BLaER1 treated with 17β-estradiol and CSF1 and Interleukin-3, amounts not matched to agents 10 nM and 100 nM (cell line): ENCODE measurements around the gene PAPOLB.
A peak's percentile ranks its signal among the peaks of the same experiment; 100 is the strongest.

ENCODE experiments used
- H3K27ac ChIP-seq, 11 experiments: shearing (Covaris generic); formaldehyde crosslinking; 2 replicates each; pipeline ENCODE4 v1.8.1; 2022
- H3K27me3 ChIP-seq, 11 experiments: shearing (Covaris generic); formaldehyde crosslinking; 2 replicates each; pipeline ENCODE4 v1.8.1; 2022
- H3K36me3 ChIP-seq, 11 experiments: shearing (Covaris generic); formaldehyde crosslinking; 2 replicates each; pipeline ENCODE4 v1.8.1; 2022
- H3K4me1 ChIP-seq, 10 experiments: shearing (Covaris generic); formaldehyde crosslinking; 2 replicates each; pipeline ENCODE4 v1.8.1; 2022
- H3K4me2 ChIP-seq, 11 experiments: shearing (Covaris generic); formaldehyde crosslinking; 2 replicates each; pipeline ENCODE4 v1.8.1; 2022
- H3K4me3 ChIP-seq, 10 experiments: shearing (Covaris generic); formaldehyde crosslinking; 2 replicates each; pipeline ENCODE4 v1.8.1; 2022
- H3K9ac ChIP-seq, 11 experiments: shearing (Covaris generic); formaldehyde crosslinking; 2 replicates each; pipeline ENCODE4 v1.8.1; 2022
- H3K9me3 ChIP-seq, 11 experiments: shearing (Covaris generic); formaldehyde crosslinking; replicated peaks in 1 of 11; 2 replicates each; pipeline ENCODE4 v1.8.1; 2022
- H4K20me1 ChIP-seq, 11 experiments: shearing (Covaris generic); formaldehyde crosslinking; 2 replicates each; pipeline ENCODE4 v1.8.1; 2022
- Cebpa-rat ChIP-seq, 11 experiments: shearing (Covaris generic); IDR thresholded peaks; 2 replicates each; pipeline ENCODE4 v1.8.1; 2022

PAPOLB gene

GRCh38 chr7:4819560-4820404 lies 42.0 kb downstream of the PAPOLB start:
- Histone ChIP-seq H4K20me1 (peaks cover 0 to 7% (median 0%) of the 10 kb centered on the region in 11 experiments; a peak in 2 of 22 replicates), H3K27me3 (peaks cover 0 to 36% (median 0%) of the 10 kb centered on the region in 11 experiments; a peak in 6 of 22 replicates), H3K27ac (peak overlapping the region in 8 of 11 experiments; percentile 17 to 53 (median 30); a peak in 12 of 22 replicates), H3K9me3 (no peaks in the 10 kb centered on the region), H3K9ac (peak overlapping the region in 8 of 11 experiments; percentile 6 to 68 (median 42); a peak in 14 of 22 replicates), H3K36me3 (no peaks in the 10 kb centered on the region), H3K4me2 (peak overlapping the region; percentile 70 to 98 (median 92)), H3K4me3 (peak overlapping the region in 9 of 10 experiments; percentile 1 to 55 (median 22); a peak in 13 of 20 replicates), H3K4me1 (peaks cover 40 to 94% (median 85%) of the 10 kb centered on the region in 10 experiments)
- no peak for TF ChIP-seq Cebpa-rat (IDR thresholded peaks at IDR 0.05)

DNA sequence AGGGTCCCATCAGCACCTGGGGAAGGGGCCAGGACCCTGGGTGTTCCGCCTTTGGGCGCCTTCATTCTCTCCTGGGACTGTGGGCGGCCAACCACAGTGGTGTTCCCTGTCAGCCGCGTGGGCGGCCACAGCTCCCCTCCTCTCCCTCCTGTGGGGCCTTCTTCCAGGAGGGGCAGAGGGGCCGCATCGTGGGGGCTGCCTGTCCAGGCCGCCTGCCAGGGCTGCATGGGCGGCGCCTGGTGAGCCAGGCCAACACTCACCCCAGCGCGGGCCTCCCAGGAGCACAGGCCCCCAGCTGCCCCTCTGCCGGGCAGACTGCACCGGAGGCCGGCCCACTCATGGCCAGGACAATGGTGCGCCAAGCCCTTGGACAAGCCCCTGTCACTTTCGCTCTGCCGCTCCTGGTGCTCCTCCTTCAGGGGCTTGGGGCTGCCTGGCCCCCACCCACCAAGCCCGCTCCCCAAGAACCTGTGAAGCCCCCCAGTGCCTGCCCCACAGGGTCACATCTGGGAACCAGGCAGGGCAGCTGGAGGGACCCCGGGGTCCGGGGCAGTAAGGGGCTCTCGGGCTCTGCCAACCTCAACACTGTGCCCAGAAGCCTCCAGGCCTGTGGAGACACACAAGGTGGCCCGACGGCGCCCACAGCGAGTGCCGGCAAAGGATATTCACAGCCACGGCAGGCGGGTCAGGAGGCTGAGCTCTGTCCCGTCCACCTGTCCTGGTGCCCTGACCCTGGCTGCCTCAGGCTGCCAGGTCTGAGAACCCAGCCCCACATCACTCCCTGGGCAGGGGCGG lies 43.6 kb downstream of the PAPOLB start:
- no peak for TF ChIP-seq Cebpa-rat (IDR thresholded peaks at IDR 0.05)
- H3K27ac ChIP-seq = peak overlapping the region in 5 of 11 experiments; percentile 11 to 38 (median 32); a peak in 6 of 22 replicates
- peak overlapping the region; percentile 82 to 98 (median 92) for H3K4me2 ChIP-seq
- H3K4me3 ChIP-seq = peak overlapping the region in 3 of 10 experiments; percentile 5 to 25 (median 9); a peak in 2 of 20 replicates
- peak overlapping the region in 9 of 11 experiments; percentile 16 to 64 (median 42); a peak in 14 of 22 replicates for H3K9ac ChIP-seq
- peaks cover 0 to under 1% (median 0%) of the 10 kb centered on the region in 11 experiments; a peak in 1 of 22 replicates for H3K9me3 ChIP-seq
- peaks cover 0 to 52% (median 0%) of the 10 kb centered on the region in 11 experiments; a peak in 6 of 22 replicates for H3K27me3 ChIP-seq
- peaks cover 56 to 96% (median 90%) of the 10 kb centered on the region in 10 experiments for H3K4me1 ChIP-seq
- peaks cover 0 to 7% (median 0%) of the 10 kb centered on the region in 11 experiments; a peak in 1 of 22 replicates for H4K20me1 ChIP-seq
- no peaks in the 10 kb centered on the region for H3K36me3 ChIP-seq

DNA sequence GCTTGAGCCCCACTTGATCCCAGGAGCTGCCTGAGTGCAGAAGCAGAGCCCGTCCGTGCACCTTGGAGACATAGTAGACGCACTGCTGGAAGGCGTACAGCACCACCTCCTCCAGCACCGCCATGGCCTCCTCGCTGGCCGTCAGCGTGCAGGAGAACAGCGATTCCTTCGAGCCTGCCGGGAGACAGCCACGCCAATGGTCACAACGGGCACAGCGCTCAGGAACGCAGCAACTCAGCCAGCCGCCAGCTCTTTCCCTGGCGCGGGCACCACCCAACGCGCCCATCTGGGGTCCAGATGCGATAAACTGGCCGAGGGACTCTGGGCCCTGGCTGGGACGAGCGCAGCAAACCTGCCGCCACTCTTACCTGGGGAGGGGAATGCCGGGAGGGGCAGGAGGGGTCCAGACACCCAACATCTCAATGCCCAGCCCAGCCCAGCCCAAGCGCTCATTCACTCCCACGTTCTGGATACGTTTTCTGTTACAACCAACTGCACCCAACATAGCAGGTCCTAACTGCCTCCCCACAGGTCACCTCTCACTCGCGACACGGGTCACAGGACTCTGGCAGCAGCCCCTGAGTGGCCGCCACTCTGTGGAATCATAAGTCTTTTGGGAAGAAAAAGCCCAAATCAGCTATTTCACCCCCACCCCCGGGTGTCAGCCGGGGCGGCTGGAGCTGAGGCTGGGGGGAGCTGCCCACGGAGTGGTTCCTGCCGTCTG lies 44.5 kb downstream of the PAPOLB start:
- Histone ChIP-seq H3K4me1 (peaks cover 60 to 97% (median 90%) of the 10 kb centered on the region in 10 experiments), H3K4me3 (peak overlapping the region in 2 of 10 experiments; percentile 9 to 25; a peak in 2 of 20 replicates), H3K9ac (peak overlapping the region in 8 of 11 experiments; percentile 16 to 64 (median 42); a peak in 12 of 22 replicates), H3K36me3 (no peaks in the 10 kb centered on the region; a peak in 1 of 22 replicates), H4K20me1 (peaks cover 0 to 7% (median 0%) of the 10 kb centered on the region in 11 experiments; a peak in 1 of 22 replicates), H3K4me2 (peak overlapping the region; percentile 82 to 98 (median 92)), H3K27me3 (peaks cover 0 to 52% (median 0%) of the 10 kb centered on the region in 11 experiments; a peak in 6 of 22 replicates), H3K27ac (peak overlapping the region in 4 of 11 experiments; percentile 22 to 38 (median 33); a peak in 4 of 22 replicates), H3K9me3 (peaks cover 0 to 9% (median 7%) of the 10 kb centered on the region in 11 experiments; a peak in 16 of 22 replicates)
- no peak for TF ChIP-seq Cebpa-rat (IDR thresholded peaks at IDR 0.05)

DNA sequence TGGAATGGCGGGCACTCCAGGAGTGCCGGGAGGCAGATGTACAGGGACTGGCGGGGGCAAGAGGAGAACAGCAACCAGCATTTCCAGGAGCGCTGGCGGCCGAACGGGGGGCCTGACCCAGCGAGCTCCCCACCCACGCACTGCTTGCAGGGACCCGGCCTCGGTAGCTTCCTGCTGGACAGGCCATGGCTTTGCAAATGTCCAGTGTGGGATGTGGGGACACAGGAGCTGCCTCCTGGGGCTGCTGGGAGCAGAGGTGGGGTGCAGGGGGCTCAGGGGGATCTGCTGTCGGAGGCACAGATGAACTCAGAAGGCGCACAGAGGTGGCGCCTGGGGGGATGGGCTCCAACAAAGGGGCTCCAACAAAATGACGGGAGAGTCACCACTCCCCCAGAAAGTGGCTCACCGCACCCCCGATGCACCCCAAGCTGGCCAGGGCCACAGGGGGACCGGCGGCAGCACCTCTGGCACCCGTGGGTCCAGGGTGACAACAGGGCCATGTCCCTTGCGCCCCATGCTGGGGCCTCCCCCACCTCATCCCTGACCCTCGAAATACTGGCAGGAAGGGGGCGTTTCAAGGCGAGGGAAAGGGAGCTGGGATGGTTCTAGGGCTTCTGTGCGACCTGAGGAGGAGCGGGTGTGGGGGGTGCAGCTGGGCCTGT lies 45.3 kb downstream of the PAPOLB start:
- Histone ChIP-seq H4K20me1 (peaks cover 0 to 7% (median 0%) of the 10 kb centered on the region in 11 experiments; a peak in 1 of 22 replicates), H3K4me1 (peaks cover 60 to 99% (median 91%) of the 10 kb centered on the region in 10 experiments), H3K27ac (no peak overlapping the region), H3K27me3 (peaks cover 0 to 52% (median 0%) of the 10 kb centered on the region in 11 experiments; a peak in 6 of 22 replicates), H3K36me3 (no peaks in the 10 kb centered on the region; a peak in 1 of 22 replicates), H3K9ac (0 out of 22 replicates have a peak overlapping the region, but pooled peaks of 1 of the 11 experiments have one; percentile 18), H3K4me3 (no peak overlapping the region), H3K9me3 (peaks cover 0 to 13% (median 9%) of the 10 kb centered on the region in 11 experiments; a peak in 16 of 22 replicates), H3K4me2 (peak overlapping the region in 9 of 11 experiments; percentile 86 to 98 (median 94); a peak in 16 of 22 replicates)
- no peak for TF ChIP-seq Cebpa-rat (IDR thresholded peaks at IDR 0.05)

DNA sequence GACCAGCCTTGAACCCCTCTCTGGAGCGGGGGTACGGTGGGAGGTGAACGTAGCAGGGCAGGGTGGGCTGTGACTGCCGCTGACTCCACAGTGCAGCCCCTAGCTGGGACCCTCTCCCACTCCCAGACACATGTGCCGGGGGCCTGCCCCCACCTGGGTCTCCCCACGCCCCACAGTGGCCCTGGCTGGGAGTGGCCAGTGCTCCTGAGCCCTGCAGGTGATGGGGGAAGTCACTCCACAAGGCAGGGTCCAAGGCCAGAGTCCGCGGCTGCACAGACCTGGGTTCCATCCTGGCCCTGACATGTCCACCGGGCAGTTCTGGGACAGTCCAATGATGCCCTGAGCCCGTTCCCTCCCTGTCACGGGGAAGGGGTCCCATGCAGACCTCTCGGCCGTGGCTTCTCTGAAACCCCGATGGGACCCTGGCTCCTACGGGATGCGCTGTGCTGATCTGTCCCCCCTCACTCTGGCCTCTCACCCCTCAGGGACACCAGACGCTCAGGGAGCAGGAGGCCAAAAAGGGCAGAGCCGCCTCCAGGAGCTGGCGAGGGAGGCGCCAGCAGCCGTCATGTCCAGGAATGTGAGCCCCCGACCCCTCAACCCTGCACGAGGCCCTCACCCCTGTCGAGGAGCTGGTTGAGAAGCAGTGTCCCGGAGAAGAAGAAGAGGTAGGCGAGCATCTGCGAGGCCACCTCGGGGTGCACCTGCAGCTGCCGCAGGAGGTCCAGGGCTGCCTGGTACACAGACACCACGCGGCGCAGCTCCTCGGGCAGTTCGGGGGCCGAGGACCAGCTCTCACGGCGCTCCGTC lies 46.0 kb downstream of the PAPOLB start:
- H3K9me3 ChIP-seq = peaks cover 0 to 13% (median 9%) of the 10 kb centered on the region in 11 experiments; a peak in 16 of 22 replicates
- peaks cover 60 to 100% (median 96%) of the 10 kb centered on the region in 10 experiments for H3K4me1 ChIP-seq
- H3K27ac ChIP-seq = no peak overlapping the region
- H3K4me2 ChIP-seq = peak overlapping the region in 10 of 11 experiments; percentile 69 to 98 (median 93); a peak in 19 of 22 replicates
- no peaks in the 10 kb centered on the region; a peak in 1 of 22 replicates for H3K36me3 ChIP-seq
- TF ChIP-seq Cebpa-rat (IDR thresholded peaks at IDR 0.05) = no peak
- peaks cover 0 to 52% (median 0%) of the 10 kb centered on the region in 11 experiments; a peak in 6 of 22 replicates for H3K27me3 ChIP-seq
- peaks cover 0 to 7% (median 0%) of the 10 kb centered on the region in 11 experiments; a peak in 1 of 22 replicates for H4K20me1 ChIP-seq
- H3K4me3 ChIP-seq = no peak overlapping the region
- H3K9ac ChIP-seq = peak overlapping the region in 1 of 11 experiments; percentile 18; a peak in 1 of 22 replicates

GRCh38 chr7:4815121-4815520 lies 46.7 kb downstream of the PAPOLB start:
- peaks cover 58 to 100% (median 96%) of the 10 kb centered on the region in 10 experiments for H3K4me1 ChIP-seq
- no peaks in the 10 kb centered on the region; a peak in 1 of 22 replicates for H3K36me3 ChIP-seq
- peaks cover 0 to 13% (median 9%) of the 10 kb centered on the region in 11 experiments; a peak in 16 of 22 replicates for H3K9me3 ChIP-seq
- H3K9ac ChIP-seq = peak overlapping the region in 1 of 11 experiments; percentile 26; a peak in 2 of 22 replicates
- no peak for TF ChIP-seq Cebpa-rat (IDR thresholded peaks at IDR 0.05)
- no peak overlapping the region for H3K4me3 ChIP-seq
- H4K20me1 ChIP-seq = peaks cover 0 to 7% (median 0%) of the 10 kb centered on the region in 11 experiments; a peak in 1 of 22 replicates
- no peak overlapping the region; a peak in 1 of 22 replicates for H3K27ac ChIP-seq
- H3K4me2 ChIP-seq = peak overlapping the region; percentile 69 to 98 (median 92); a peak in 21 of 22 replicates
- H3K27me3 ChIP-seq = peaks cover 0 to 49% (median 0%) of the 10 kb centered on the region in 11 experiments; a peak in 6 of 22 replicates
